NT2/D1 (cell line): ENCODE measurements around the gene HEPACAM.

Experiments used
- YY1 ChIP-seq: IDR thresholded peaks from 2 replicates; pipeline ENCODE4 v1.6.1; 2011; ENCODE audit not compliant: insufficient read length, insufficient read depth
- ZNF274 ChIP-seq: IDR thresholded peaks from 2 replicates; pipeline ENCODE4 v1.6.1; 2011; ENCODE audit warnings: mild to moderate bottlenecking, low read depth, low read length

GRCh38 chr11:124884869-124885479, 50.9 kb downstream of the HEPACAM start:
- no peak for TF ChIP-seq ZNF274
- TF ChIP-seq YY1: no peak
